CD1c-positive myeloid dendritic cell (primary cell): ENCODE measurements around the gene SCAF11.
A peak's percentile ranks its signal among the peaks of the same experiment; 100 is the strongest.

ENCODE experiments used
- DNase-seq: peaks from one replicate; pipeline ENCODE4 v3.0.0-alpha.2; 2016; ENCODE audit errors: extremely low spot score

The SCAF11 gene

DNA sequence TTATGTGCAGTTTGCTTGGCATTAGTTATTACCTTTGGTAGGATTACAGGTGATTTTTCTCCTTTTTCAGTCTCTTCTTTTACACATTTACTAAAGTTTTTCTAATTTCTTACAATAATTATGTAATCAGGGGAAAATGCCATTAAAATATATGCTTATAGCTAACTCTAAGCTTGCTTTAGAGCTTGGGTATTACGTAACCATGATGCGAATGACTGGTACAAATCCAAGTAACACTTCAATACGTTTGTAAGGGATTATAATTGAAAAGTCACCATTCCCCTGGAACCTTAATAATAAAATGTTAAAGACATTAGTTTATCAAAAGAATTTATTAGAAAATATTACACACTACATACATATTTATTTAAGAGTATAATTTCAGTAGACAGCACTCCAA lies 71.6 kb downstream of the SCAF11 start:
- DNase-seq: no peak

DNA sequence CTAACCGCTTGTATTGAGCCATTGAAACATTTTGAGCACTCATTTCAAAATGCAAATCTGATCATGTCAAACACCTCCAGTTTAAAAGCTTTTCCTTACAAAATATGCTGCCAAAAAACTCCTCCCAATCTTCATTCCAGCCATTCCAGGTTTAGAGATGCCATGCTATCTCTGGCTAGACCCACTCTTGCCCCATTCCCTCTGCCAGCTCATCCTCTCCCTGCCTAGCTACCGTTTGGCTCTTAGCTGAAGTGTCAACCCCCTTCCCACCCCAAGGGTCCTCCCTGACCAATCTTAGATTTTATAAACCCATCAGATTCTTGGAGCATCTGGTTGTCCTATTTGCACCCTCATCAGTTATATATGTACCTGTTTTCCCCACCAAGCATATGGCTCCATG lies 75.0 kb downstream of the SCAF11 start:
- no peak for DNase-seq

DNA sequence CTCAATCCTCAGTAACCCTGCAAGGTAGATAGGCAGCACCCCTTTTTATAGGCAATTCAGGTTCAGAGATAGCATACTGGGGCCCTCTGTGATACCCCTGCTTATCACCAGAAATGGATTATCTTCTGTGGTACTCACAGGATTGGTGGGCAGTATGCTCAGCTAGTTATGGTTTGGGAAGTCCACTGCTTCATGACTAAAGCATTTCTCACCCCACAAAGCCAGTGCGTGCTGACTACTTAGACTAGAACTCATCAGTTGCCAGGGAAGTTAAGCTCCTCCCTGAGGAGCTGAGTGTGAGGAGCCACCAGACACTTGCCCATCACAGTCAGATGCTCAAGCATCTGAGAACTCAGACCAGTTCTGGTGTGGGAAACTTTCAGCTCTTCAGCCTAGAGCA lies 76.3 kb downstream of the SCAF11 start:
- no peak for DNase-seq

GRCh38 chr12:45913631-45914030 lies 76.7 kb downstream of the SCAF11 start:
- no peak for DNase-seq

GRCh38 chr12:45912774-45913173 lies 77.6 kb downstream of the SCAF11 start:
- no peak for DNase-seq

DNA sequence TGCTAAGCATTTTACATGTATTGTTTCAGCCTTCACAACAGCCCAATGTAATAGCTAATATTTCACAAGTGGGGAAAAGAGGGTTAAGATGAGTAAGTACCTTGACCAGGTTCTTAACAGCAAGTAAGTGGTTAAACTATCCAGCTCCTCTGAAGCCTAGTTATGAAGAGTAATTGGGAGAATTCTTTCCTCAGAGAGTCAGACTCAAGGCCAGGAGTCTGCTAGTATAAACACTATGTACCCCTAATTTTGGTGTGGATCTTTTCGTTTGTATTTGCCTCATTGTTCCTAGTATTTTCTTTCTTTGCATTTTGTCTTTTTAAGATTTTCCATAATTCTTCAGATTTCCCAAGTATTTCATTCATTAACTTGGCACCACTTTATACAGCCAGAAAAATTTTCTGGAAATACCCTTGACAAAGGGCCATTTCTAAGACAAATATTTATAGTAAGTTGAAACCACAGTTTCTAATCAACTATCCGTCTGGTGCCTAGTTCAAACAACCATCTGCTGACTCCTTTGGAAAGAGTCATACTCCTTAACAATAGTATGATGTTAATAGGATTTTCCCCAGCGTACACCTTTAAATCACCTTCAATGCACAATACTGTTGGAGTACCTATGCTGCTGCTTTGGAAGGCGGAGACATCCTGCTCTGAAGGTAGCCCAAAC lies 81.2 kb downstream of the SCAF11 start:
- DNase-seq: no peak

GRCh38 chr12:45907955-45908354 lies 82.4 kb downstream of the SCAF11 start:
- DNase-seq: peak; percentile 7

DNA sequence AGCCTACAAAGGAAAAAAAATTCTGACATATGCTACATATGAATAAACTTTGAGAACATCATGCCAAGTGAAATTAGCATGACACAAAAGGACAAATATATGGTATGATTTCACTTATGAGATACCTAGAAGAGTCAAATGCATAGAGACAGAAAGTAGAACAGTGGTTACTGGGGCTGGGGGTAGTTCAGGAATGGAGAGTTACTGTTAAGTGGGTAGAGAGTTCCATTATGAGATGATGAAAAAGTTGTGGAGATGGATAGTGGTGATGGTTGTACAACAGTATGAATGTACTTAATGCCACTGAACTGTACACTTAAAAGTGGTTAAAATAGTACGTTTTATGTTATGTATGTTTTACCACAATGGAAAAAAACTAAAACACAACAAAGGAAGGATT lies 92.3 kb downstream of the SCAF11 start:
- no peak for DNase-seq

DNA sequence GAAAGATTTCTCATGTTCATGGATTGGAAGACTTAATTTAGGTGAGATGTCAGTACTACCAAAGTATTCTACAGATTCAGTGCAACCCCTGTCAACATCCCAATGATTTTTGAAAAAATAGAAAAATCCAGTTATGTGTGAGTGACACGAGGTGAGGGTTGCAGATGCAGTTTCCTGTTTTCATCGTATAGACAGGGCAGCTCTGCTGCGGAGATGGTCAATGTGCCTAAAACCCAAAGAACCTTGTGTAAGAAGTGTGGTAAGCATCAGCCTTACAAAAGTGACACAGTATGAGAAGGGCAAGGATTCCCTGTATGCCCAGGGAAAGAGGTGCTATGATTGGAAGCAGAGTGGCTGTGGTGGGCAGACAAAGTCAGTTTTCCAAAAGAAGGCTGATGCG lies 94.4 kb downstream of the SCAF11 start:
- no peak for DNase-seq

GRCh38 chr12:45893240-45893639 lies 97.1 kb downstream of the SCAF11 start:
- DNase-seq: no peak

DNA sequence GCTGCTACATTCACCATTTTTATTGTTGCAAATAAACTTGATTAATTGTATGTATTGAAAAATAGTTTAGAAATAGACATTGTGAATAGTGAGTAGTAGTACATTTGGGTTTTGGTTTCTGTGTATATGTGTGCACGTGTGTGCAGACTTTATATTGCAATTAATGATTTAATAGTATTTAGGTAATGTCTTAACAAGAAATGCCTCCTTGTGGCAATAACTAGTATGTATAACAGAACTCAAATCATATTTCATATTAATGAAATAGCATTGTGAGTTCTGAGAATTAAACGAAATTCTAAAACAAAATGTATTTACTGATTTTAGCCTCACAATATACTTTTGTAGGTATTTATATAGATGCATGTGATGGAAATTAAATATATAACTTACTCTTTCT lies 100.1 kb downstream of the SCAF11 start:
- no peak for DNase-seq

DNA sequence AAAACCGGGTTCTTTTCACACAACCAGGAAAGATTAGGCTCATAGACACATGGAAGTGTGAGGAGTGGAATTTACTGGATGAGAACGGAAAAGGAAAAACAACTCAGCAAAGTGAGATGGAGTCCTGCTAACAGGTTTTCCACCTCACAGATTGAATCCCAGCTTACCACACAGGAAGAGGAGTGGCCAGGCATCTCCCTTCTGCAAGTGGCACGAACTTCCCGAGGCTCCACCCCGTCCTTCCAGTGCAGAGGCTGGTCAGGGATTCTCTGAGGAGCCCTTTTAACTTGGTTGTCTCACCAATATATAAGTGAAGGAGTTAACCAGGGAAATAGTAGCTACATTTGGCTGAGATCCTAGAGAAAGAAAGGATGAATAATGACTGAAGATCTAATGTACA lies 102.8 kb downstream of the SCAF11 start:
- DNase-seq: no peak

GRCh38 chr12:45886685-45887084 lies 103.7 kb downstream of the SCAF11 start:
- no peak for DNase-seq

DNA sequence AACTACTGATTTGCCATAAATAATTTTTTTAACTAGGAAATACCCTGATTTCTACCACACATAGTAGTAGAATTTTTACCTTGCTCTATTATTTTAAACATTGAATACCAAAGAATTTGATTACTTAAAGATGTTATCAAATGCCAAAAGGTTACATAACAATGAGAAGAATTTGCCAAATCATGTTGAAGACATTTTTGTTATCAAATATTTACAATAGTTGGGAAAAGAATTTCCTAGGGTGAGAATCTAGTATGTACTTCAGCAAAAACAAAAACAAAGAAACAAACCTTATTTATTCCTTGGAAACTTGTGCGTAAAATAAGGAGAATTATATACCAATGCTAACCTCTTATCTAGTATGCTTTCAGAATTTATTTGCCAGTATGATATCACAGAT lies 107.2 kb downstream of the SCAF11 start:
- DNase-seq: no peak

DNA sequence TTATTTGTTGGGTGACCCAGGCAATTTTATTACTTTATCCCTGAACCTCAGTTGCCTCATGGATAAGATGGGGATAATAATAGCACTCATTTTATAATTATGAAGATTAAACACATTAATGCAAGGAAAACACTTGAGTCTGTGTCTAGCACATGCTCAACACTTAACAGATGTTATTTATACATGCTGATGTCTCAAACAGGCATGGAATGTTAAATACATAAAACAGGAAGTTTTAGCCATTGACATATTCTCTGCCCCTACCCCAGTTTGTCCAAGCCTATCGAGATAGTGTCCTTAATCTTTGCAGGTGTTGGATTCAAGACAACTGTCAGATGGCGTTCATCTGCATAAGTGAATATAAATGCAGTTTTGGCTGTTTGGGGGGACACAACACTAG lies 109.8 kb downstream of the SCAF11 start:
- DNase-seq: no peak

GRCh38 chr12:45879363-45879895 lies 110.9 kb downstream of the SCAF11 start:
- no peak for DNase-seq

GRCh38 chr12:45878630-45879255 lies 111.6 kb downstream of the SCAF11 start:
- no peak for DNase-seq

DNA sequence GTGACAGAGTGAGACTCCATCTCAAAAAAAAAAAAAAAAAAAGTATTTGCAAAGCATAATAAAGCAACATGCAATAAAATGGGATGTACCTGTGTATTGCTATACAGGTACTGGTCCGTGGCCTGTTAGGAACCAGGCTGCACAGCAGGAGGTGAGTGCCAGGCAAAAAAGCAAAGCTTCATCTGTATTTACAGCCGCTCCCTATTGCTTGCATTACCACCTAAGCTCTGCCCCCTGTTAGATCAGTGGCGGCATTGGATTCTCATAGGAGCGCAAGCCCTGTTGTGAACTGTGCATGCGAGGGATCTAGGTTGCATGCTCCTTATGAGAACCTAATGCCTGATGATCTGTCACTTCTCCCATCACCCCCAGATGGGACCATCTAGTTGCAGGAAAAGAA lies 113.3 kb downstream of the SCAF11 start:
- DNase-seq: no peak

- no peak for DNase-seq
Measured at GRCh38 chr12:45872446-45872845, 117.9 kb downstream of the SCAF11 start.
